Transverse colon (tissue), 4 donors: ENCODE measurements around the gene PRKAR1B. TPM values are rescaled to one million over a fixed set of nuclear protein-coding genes. Genes with fewer than 3 reads are reported as not detected.
"Not testable (repeated sequence)": the region's sequence is repeated elsewhere in the genome, so short reads cannot be mapped to it uniquely, and the experiment has no call there.

Experiments
- DNase-seq: peaks from one replicate; pipeline ENCODE4 v3.0.0-alpha.2; 2019
- H3K27ac ChIP-seq, 4 donors: fragments of 200-600 bp; sonication (generic); 2 replicates each; pipeline ENCODE4 v1.5.1; 2016 to 2018; ENCODE audit warnings: inconsistent platforms in 4 of 4
- H3K27me3 ChIP-seq: fragments of 200-600 bp; sonication (generic); 2 replicates; pipeline ENCODE4 v1.5.1; 2017; ENCODE audit warnings: inconsistent platforms
- H3K36me3 ChIP-seq, 4 donors: fragments of 200-600 bp; sonication (generic); 2 replicates each; pipeline ENCODE4 v1.5.1; 2017 to 2019; ENCODE audit warnings: inconsistent platforms in 4 of 4
- H3K4me1 ChIP-seq, 4 donors: fragments of 200-600 bp; sonication (generic); 2 replicates each; pipeline ENCODE4 v1.5.1; 2017 to 2020; ENCODE audit warnings: inconsistent platforms in 4 of 4
- H3K4me3 ChIP-seq, 4 donors: fragments of 200-600 bp; sonication (generic); 1 replicate in 1 of 4; 2 replicates in 3 of 4; pipeline versions ENCODE4 v1.5.1 to v1.6.1; 2017 to 2019; ENCODE audit warnings: inconsistent platforms in 4 of 4
- H3K9me3 ChIP-seq, 2 donors: fragments of 200-600 bp; sonication (generic); 2 replicates each; pipeline ENCODE4 v1.5.1; 2017 to 2019; ENCODE audit warnings: inconsistent platforms in 2 of 2
- EP300 ChIP-seq: sonication (generic); formaldehyde crosslinking; IDR thresholded peaks from one replicate; pipeline ENCODE4 v1.6.1; 2017; ENCODE audit warnings: antibody characterized with exemption, low read depth
- POLR2A ChIP-seq: fragments of 450-650 bp; IDR thresholded peaks from one replicate; pipeline ENCODE4 v1.6.1; 2016; ENCODE audit warnings: antibody characterized with exemption, mild to moderate bottlenecking, moderate library complexity
- POLR2AphosphoS5 ChIP-seq, 3 donors: sonication (generic); formaldehyde crosslinking; IDR thresholded peaks; one replicate each; pipeline ENCODE4 v1.6.1; 2016; ENCODE audit warnings: antibody characterized with exemption in 3 of 3
- WGBS, 2 donors: methylation state at CpG; one replicate each; pipeline ENCODE4 v1.1.5; 2018; ENCODE audit warnings: low coverage in 1 of 2; 5-methylcytosine and 5-hydroxymethylcytosine counted together
- in situ Hi-C, 4 donors: fragments of 200-750 bp; cut with MboI; loops; one replicate each; pipeline versions ENCODE4 v1.15.0 to v1.15.1; 2017; ENCODE audit warnings: low sequenced_read_pairs in 3 of 4, low pct_ligation_motif_present in 1 of 4, low pct_unique_long_range_greater_than_20kb in 1 of 4
- intact Hi-C: fragments of 100-400 bp; cut with DNase I; formaldehyde crosslinking; loops from one replicate; pipeline ENCODE4 v1.15.1; 2023; ENCODE audit warnings: low total_unique reads
- total RNA-seq, 4 donors: library from RNA; depleted of rRNA; stranded (reverse); fragments of >200 nt; gene quantifications; one replicate each; pipeline ENCODE4 v1.1.0, GENCODE V29; 2016
- TF ChIP-seq, protein P1 (sequence below), 5 experiments: fragments of 200-600 bp in 3 of 5; fragments of 450-650 bp in 2 of 5; sonication (generic) in 3 of 5; IDR thresholded peaks; 1 replicate in 2 of 5; 2 replicates in 3 of 5; pipeline ENCODE4 v1.5.1; 2016 to 2017; ENCODE audit warnings: antibody characterized with exemption in 5 of 5, inconsistent platforms in 3 of 5, mild to moderate bottlenecking in 2 of 5, moderate library complexity in 1 of 5

PRKAR1B gene
- total RNA-seq, 4 donors from 2014 or later = 15.7 to 53.9 (median 16.9) TPM

DNA sequence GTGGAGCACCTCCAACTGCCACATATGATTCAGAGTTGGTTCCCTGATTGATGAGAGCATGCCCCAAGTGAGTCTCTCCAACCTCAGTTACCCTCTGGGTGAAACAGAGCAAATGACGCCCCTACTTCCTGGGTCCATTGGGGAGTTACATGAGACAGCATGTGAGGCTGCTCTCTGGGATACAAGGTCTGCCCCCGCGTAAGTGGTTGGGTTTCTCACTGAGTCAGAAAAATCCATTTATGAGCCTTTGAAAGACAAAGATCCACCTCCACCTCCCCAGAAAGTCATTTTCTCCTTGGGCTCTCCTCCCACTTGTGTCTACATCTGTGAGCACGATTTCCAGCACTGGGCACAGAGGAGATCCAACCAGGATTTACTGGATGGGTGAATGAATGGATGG is 71.3 kb downstream of the PRKAR1B start:
- Histone ChIP-seq H3K4me1 (peaks cover 0 to 7% (median 2%) of the 10 kb centered on the region in 4 donors), H3K27ac (no peak overlapping the region), H3K27me3 (no peaks in the 10 kb centered on the region), H3K4me3 (no peak overlapping the region), H3K36me3 (no peaks in the 10 kb centered on the region), H3K9me3 (no peaks in the 10 kb centered on the region)
- no peak for DNase-seq
- intact Hi-C loops (no loop called here), in situ Hi-C loops (no loop called here)
- WGBS, 2 donors = 91% methylated on average over 4 of the region's 4 CpGs; no CpG with 5 or more reads in 1 of the 2 donors
- no peak for TF ChIP-seq POLR2A
- TF ChIP-seq EP300 = no peak
- TF ChIP-seq, protein P1, sequence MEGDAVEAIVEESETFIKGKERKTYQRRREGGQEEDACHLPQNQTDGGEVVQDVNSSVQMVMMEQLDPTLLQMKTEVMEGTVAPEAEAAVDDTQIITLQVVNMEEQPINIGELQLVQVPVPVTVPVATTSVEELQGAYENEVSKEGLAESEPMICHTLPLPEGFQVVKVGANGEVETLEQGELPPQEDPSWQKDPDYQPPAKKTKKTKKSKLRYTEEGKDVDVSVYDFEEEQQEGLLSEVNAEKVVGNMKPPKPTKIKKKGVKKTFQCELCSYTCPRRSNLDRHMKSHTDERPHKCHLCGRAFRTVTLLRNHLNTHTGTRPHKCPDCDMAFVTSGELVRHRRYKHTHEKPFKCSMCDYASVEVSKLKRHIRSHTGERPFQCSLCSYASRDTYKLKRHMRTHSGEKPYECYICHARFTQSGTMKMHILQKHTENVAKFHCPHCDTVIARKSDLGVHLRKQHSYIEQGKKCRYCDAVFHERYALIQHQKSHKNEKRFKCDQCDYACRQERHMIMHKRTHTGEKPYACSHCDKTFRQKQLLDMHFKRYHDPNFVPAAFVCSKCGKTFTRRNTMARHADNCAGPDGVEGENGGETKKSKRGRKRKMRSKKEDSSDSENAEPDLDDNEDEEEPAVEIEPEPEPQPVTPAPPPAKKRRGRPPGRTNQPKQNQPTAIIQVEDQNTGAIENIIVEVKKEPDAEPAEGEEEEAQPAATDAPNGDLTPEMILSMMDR (IDR thresholded peaks at IDR 0.05) = no peak
- TF ChIP-seq POLR2AphosphoS5 (IDR thresholded peaks at IDR 0.05) = no peak

DNA sequence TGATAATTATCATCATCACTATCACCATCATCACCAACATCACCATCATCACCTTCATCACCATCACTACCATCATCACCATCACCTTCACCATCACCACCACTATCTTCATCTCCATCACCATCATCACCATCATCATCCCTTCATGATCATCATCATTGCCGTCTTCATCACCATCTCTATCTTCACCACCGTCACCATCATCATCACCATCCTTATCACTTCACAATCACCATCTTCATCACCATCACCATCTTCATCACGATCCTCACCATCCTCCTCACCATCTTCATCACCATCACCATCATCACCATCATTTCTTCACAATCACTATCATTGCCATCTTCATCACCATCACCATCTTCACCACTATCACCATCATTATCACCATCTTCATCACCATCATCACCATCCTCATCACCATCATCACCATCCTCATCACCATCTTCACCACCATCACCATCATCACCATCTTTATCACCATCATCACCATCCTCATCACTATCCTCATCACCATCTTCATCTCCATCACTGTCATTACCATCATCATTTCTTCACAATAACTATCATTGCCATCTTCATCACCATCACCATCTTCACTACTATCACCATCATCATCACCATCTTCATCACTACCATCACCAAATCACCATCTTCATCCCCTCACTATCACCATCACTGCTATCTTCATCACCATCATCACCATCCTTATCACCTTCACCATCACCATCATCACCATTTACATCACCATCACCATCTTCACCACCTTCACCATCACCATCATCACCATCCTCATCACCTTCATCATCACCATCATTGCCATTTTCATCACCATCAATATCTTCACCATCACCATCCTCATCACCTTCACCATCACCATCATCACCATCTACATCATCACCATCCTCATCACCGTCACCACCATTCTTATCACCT is 73.0 kb downstream of the PRKAR1B start:
- in situ Hi-C loops = no loop called here
- Histone ChIP-seq H3K9me3 (no peaks in the 10 kb centered on the region), H3K27ac (no peak overlapping the region), H3K4me3 (no peak overlapping the region), H3K36me3 (no peaks in the 10 kb centered on the region), H3K4me1 (peaks cover 0 to 7% (median 2%) of the 10 kb centered on the region in 4 donors), H3K27me3 (no peaks in the 10 kb centered on the region)
- TF ChIP-seq EP300 (no peak), POLR2AphosphoS5 (IDR thresholded peaks at IDR 0.05) (no peak), POLR2A (no peak)
- TF ChIP-seq, protein P1 (IDR thresholded peaks at IDR 0.05) = no peak
- intact Hi-C loops = no loop called here
- DNase-seq = no peak
- WGBS, 2 donors = 93 to 96% methylated on average over 3 to 4 of the region's 4 CpGs

- H3K27me3 ChIP-seq = no peaks in the 10 kb centered on the region
- no peaks in the 10 kb centered on the region for H3K36me3 ChIP-seq
- H3K4me3 ChIP-seq = no peak overlapping the region
- intact Hi-C loops (no loop called here), in situ Hi-C loops (no loop called here)
- no peak for DNase-seq
- WGBS, 2 donors = 100% methylated on average over 4 of the region's 4 CpGs; no CpG with 5 or more reads in 1 of the 2 donors
- H3K27ac ChIP-seq = no peak overlapping the region
- TF ChIP-seq, protein P1 (IDR thresholded peaks at IDR 0.05) = no peak
- TF ChIP-seq POLR2A = no peak
- no peak for TF ChIP-seq POLR2AphosphoS5 (IDR thresholded peaks at IDR 0.05)
- no peak for TF ChIP-seq EP300
- no peaks in the 10 kb centered on the region for H3K9me3 ChIP-seq
- peaks cover 0 to under 1% (median 0%) of the 10 kb centered on the region in 4 donors for H3K4me1 ChIP-seq
Measured at GRCh38 chr7:652881-653280, 74.2 kb downstream of the PRKAR1B start.

GRCh38 chr7:652167-652566 is 74.9 kb downstream of the PRKAR1B start:
- DNase-seq, H3K27ac ChIP-seq, H3K9me3 ChIP-seq, H3K4me1 ChIP-seq, H3K36me3 ChIP-seq, H3K27me3 ChIP-seq, H3K4me3 ChIP-seq, in situ Hi-C loops, intact Hi-C loops: not testable (repeated sequence)
- WGBS, 2 donors = 93% methylated on average over 17 of the region's 17 CpGs; no CpG with 5 or more reads in 1 of the 2 donors
